ENCODE data around the gene TSPAN3.

TSPAN3 gene

DNA sequence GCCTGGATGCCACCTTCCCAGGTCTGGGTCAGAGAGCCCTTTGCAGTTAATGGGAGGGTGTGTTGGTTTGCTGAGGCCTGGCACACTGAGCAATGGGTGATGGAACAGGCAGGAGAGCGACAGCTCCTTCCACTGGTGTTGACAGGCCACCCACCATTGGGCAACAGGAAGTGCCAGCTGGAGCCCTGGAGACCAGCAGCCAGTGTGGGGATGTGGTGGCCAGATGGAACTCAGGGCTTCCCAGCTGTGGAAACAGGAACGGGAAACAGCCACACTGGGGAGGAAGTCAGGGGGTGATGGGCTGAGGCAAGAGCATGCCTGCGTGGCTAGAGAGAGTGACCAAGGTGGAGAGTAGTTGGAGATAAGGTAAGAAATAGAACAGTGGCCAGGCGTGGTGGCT, 66.7 kb downstream of the TSPAN3 start:
- H3K4me3 ChIP-seq (replicated peaks; ENCODE audit: low read depth, low read length): no peak overlapping the region
- no peak for DNase-seq (ENCODE audit: low read depth)
- TF ChIP-seq CTCF (IDR thresholded peaks at IDR 0.05; ENCODE audit: low read length, missing control alignments): no peak

DNA sequence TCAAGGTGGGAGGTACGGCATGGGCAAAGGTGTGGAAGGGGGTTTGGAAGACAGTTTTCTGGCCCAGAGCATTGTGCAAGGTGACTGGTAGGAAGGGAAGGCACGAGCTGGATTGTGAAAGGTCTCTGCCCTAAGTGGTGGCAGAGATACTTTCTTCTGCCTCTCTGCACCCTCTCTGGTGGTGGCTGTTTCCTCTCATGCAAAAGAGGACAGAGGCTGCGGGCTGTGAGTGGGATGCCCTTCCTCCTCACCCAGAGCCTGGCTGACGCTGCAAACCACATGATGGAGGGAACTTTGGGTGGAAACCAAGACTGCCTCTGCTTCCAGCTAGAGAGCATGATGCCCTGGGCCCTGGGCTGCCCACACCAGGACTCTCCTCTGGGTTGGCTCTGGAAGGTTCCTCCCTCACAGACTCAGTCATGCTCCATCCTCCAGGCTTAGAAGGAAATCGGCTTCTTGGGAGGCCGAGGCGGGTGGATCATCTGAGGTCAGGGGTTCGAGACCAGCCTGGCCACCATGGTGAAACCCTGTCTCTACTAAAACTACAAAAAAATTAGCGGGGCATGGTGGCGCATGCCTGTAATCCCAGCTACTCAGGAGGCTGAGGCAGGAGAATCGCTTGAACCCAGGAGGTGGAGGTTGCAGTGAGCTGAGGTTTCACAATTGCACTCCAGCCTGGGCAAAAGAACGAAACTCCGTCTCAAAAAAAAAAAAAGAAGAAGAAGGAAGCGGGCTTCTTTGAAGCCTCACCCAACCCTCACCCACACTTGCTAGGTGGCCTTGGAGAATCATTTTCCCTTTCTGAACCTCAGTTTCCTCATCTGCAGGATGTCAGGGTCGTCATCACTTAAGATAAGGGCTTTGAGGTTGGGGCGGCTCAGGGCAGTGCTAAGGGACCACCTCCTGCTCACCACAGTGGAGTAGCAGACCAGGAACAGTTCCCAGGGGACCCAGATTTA, 67.7 kb downstream of the TSPAN3 start:
- DNase-seq (ENCODE audit: low read depth): no peak
- H3K4me3 ChIP-seq (replicated peaks; ENCODE audit: low read depth, low read length): no peak overlapping the region
- no peak for TF ChIP-seq CTCF (IDR thresholded peaks at IDR 0.05; ENCODE audit: low read length, missing control alignments)

- no peak for TF ChIP-seq CTCF (IDR thresholded peaks at IDR 0.05; ENCODE audit: low read length, missing control alignments)
- no peak for DNase-seq (ENCODE audit: low read depth)
- H3K4me3 ChIP-seq (replicated peaks; ENCODE audit: low read depth, low read length): no peak overlapping the region
Observed at GRCh38 chr15:77002436-77002835, 68.5 kb downstream of the TSPAN3 start.

DNA sequence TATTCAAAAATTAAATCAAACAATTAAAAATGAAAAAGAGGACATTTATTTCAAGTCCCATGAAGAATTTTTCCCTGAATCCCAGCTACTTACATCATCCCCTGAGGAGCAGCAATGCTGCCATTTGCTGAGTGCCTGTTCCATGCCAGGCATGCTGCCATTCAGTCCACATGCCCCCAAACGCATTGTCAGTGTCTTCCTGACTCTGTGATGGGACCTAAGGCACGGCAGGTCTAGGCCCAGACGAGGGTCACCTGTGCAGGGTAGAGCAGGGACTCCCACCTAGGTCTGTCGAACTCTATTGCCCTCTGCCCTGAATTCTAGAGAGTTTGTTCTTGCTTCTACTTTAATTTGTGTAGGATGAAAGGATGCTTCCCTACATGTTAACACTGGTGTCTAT, 68.9 kb downstream of the TSPAN3 start:
- no peak overlapping the region for H3K4me3 ChIP-seq (replicated peaks; ENCODE audit: low read depth, low read length)

GRCh38 chr15:77001351-77001750, 69.6 kb downstream of the TSPAN3 start:
- no peak overlapping the region for H3K4me3 ChIP-seq (replicated peaks; ENCODE audit: low read depth, low read length)
- TF ChIP-seq CTCF (IDR thresholded peaks at IDR 0.05; ENCODE audit: low read length, missing control alignments): no peak
- no peak for DNase-seq (ENCODE audit: low read depth)

More for the DNA sequence above, 68.9 kb downstream of the TSPAN3 start:
- no peak for TF ChIP-seq CTCF (IDR thresholded peaks at IDR 0.05; ENCODE audit: low read length, missing control alignments)
- DNase-seq (ENCODE audit: low read depth): no peak

- no peak overlapping the region for H3K4me3 ChIP-seq (replicated peaks; ENCODE audit: low read depth, low read length)
- DNase-seq (ENCODE audit: low read depth): no peak
- TF ChIP-seq CTCF (IDR thresholded peaks at IDR 0.05; ENCODE audit: low read length, missing control alignments): no peak
Observed at GRCh38 chr15:76999996-77000395, 70.9 kb downstream of the TSPAN3 start.

Measured in fibroblast of pulmonary artery (primary cell).